ENCODE measurements around the gene LAMB4. TPM values are rescaled to one million over a fixed set of nuclear protein-coding genes. Genes with fewer than 3 reads are reported as not detected.

LAMB4 gene
- total and polyA plus RNA-seq, 2 of the 8 experiments (the other 6 are each of a cell fraction or from before 2014, with no cell fraction given), result not detected

DNA sequence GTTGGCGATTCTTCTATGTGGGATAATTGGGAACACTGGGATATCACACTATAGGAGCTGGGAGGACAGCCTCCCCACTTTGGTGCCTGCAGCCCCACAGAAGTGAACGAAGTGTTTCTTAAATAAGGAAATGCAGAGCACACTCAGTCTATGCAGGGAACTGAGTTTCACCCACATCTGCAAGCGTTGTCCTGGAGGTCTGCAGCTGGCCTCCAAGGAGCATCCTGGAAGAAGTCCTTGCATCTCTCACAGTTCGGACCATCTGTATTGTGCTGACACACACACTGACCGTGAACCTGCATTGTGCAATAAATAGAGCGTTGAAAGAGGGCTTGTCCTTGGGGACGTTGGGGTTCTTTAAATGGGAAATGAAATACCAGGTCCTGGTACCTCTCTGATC lies 25.8 kb downstream of the LAMB4 start:
- no peak overlapping the region for H3K18ac ChIP-seq (ENCODE audit: extremely low read depth, low read length)
- H2BK120ac ChIP-seq (replicated peaks; ENCODE audit: low read depth, low read length), result no peak overlapping the region
- FAIRE-seq, result no peak
- H3K9me3 ChIP-seq (ENCODE audit: insufficient read depth in 2 of 2, low read depth in 1 of 2, low read length in 1 of 2), result no peaks in the 10 kb centered on the region
- no peaks in the 10 kb centered on the region for H3K79me2 ChIP-seq (ENCODE audit: control insufficient read depth in 1 of 2, insufficient read depth in 2 of 2, low read length in 2 of 2)
- no peak overlapping the region for H2BK12ac ChIP-seq (ENCODE audit: low read depth, low read length)
- no peak overlapping the region for H3K4ac ChIP-seq (replicated peaks; ENCODE audit: insufficient read length, low read depth, low read length)
- no peaks in the 10 kb centered on the region for H3K4me1 ChIP-seq (replicated peaks in 1 of 4; ENCODE audit: control insufficient read depth in 3 of 4, insufficient read depth in 4 of 4, low read length in 3 of 4)
- no peak overlapping the region for H4K5ac ChIP-seq (ENCODE audit: insufficient read length, low read depth, low read length)
- H3K27me3 ChIP-seq (replicated peaks in 1 of 4; ENCODE audit: control insufficient read depth in 3 of 4, extremely low read depth in 1 of 4, insufficient read depth in 3 of 4, low read length in 3 of 4), result no peaks in the 10 kb centered on the region
- no peak overlapping the region for H3K14ac ChIP-seq (ENCODE audit: insufficient read length)
- no peak overlapping the region for H2AFZ ChIP-seq (ENCODE audit: low read length)
- no peak overlapping the region for H3K27ac ChIP-seq (ENCODE audit: low read depth, low read length)
- H2AK5ac ChIP-seq (ENCODE audit: low read depth, low read length), result no peak overlapping the region
- no peaks in the 10 kb centered on the region for H3K79me1 ChIP-seq (ENCODE audit: low read depth, low read length)
- H3K23me2 ChIP-seq (ENCODE audit: low read depth, low read length), result no peaks in the 10 kb centered on the region
- no peaks in the 10 kb centered on the region for H4K20me1 ChIP-seq (replicated peaks in 1 of 2; ENCODE audit: control insufficient read depth in 1 of 2, insufficient read depth in 2 of 2, low read length in 2 of 2)
- DNase-seq (ENCODE audit: low read depth in 1 of 2, low spot score in 2 of 2), result no peak
- POLR2A ChIA-PET (ENCODE audit: partially characterized antibody), result no interaction called here
- no peak overlapping the region for H4K91ac ChIP-seq (replicated peaks; ENCODE audit: insufficient read length, low read length)
- CTCF ChIA-PET (ENCODE audit: partially characterized antibody), result interaction anchor here (0.7 to 3.7 kb wide), 5 partner anchors 9 to 348 kb away, joined by 3 to 21 read pairs (median 3); no protein-coding TSS in a partner anchor
- 96% methylated on average over 7 of the region's 7 CpGs; no CpG with 5 or more reads in 1 of the 2 experiments for WGBS, 2 experiments (ENCODE audit: extremely low coverage in 1 of 2, insufficient coverage in 1 of 2, insufficient read length in 1 of 2, insufficient replicate concordance in 2 of 2, low coverage in 1 of 2, low lambda C conversion rate in 2 of 2, missing lambda C conversion rate in 1 of 2)
- H3K56ac ChIP-seq (replicated peaks; ENCODE audit: insufficient read length, low read depth, low read length), result no peak overlapping the region
- no peak overlapping the region for H4K8ac ChIP-seq (ENCODE audit: extremely low read depth, insufficient read depth, low read length)
- H3K9ac ChIP-seq (replicated peaks in 1 of 4; ENCODE audit: extremely low read depth in 1 of 4, low read depth in 3 of 4, low read length in 3 of 4), result no peak overlapping the region
- H3K4me2 ChIP-seq (ENCODE audit: insufficient read depth in 1 of 2, low read depth in 2 of 2, low read length in 2 of 2), result no peak overlapping the region
- no peak overlapping the region for H3K23ac ChIP-seq (ENCODE audit: insufficient read length)
- no peak overlapping the region for H2BK20ac ChIP-seq (ENCODE audit: low read length)
- H2BK15ac ChIP-seq (ENCODE audit: low read length), result no peak overlapping the region
- no peak overlapping the region for H2BK5ac ChIP-seq (ENCODE audit: low read depth, low read length)
- H3K4me3 ChIP-seq (ENCODE audit: extremely low read depth in 1 of 4, insufficient read depth in 2 of 4, low read depth in 3 of 4, low read length in 4 of 4), result no peak overlapping the region
- no peaks in the 10 kb centered on the region for H3K36me3 ChIP-seq (ENCODE audit: control insufficient read depth in 2 of 4, insufficient read depth in 4 of 4, low read length in 3 of 4)
- TF ChIP-seq RNF2 (IDR thresholded peaks at IDR 0.05; ENCODE audit: borderline replicate concordance, low read depth, low read length, missing control alignments, poor library complexity, severe bottlenecking) (no peak), SIX5 (IDR thresholded peaks at IDR 0.05; ENCODE audit: low read depth, low read length) (no peak), CEBPB (IDR thresholded peaks at IDR 0.05; ENCODE audit: low read depth, low read length) (no peak), SRF (IDR thresholded peaks at IDR 0.05; ENCODE audit: low read depth, low read length) (no peak), KDM5A (IDR thresholded peaks at IDR 0.05; ENCODE audit: low read length) (no peak), CHD2 (IDR thresholded peaks at IDR 0.05; ENCODE audit: low read length) (no peak), NRF1 (IDR thresholded peaks at IDR 0.05; ENCODE audit: low read depth, low read length) (no peak), CHD1 (IDR thresholded peaks at IDR 0.05; ENCODE audit: low read depth, low read length) (no peak), HDAC6 (IDR thresholded peaks at IDR 0.05; ENCODE audit: low read depth, low read length) (no peak), EZH2 (IDR thresholded peaks at IDR 0.05; ENCODE audit: low read depth, low read length, severe bottlenecking) (no peak)

Data from H1 (cell line).